Glutamatergic neuron (in vitro differentiated cells): ENCODE measurements around the gene FOXN3. TPM values are rescaled to one million over a fixed set of nuclear protein-coding genes. Genes with fewer than 3 reads are reported as not detected.

Source experiments
- DNase-seq: peaks from one replicate; pipeline ENCODE4 v3.0.0; 2022
- H3K27ac Mint-ChIP-seq: one replicate; pipeline ENCODE4 v1.8.0; 2020; ENCODE audit warnings: mild to moderate bottlenecking, mixed read lengths, inconsistent platforms; ENCODE audit not compliant: unreplicated experiment
- H3K27me3 Mint-ChIP-seq: one replicate; pipeline ENCODE4 v1.8.0; 2020; ENCODE audit warnings: mild to moderate bottlenecking, moderate library complexity, mixed read lengths, inconsistent platforms; ENCODE audit not compliant: unreplicated experiment
- H3K36me3 Mint-ChIP-seq: one replicate; pipeline ENCODE4 v1.8.0; 2020; ENCODE audit warnings: mild to moderate bottlenecking, mixed read lengths, inconsistent platforms; ENCODE audit not compliant: unreplicated experiment
- H3K4me1 Mint-ChIP-seq: one replicate; pipeline ENCODE4 v1.8.0; 2020; ENCODE audit warnings: mild to moderate bottlenecking, low read depth, mixed read lengths, inconsistent platforms; ENCODE audit not compliant: unreplicated experiment
- H3K4me3 Mint-ChIP-seq: one replicate; pipeline ENCODE4 v1.8.0; 2020; ENCODE audit warnings: mild to moderate bottlenecking, mixed read lengths, inconsistent platforms; ENCODE audit not compliant: unreplicated experiment
- H3K9me3 Mint-ChIP-seq: one replicate; pipeline ENCODE4 v1.8.0; 2020; ENCODE audit warnings: mild to moderate bottlenecking, moderate library complexity, mixed read lengths, inconsistent platforms; ENCODE audit not compliant: unreplicated experiment
- CTCF ChIP-seq: fragments of 200-600 bp; sonication (generic); IDR thresholded peaks from one replicate; pipeline ENCODE4 v1.5.0; 2021; ENCODE audit not compliant: partially characterized antibody, unreplicated experiment
- total RNA-seq: library from RNA; stranded (reverse); fragmentation: NEBNext Ultra II Directional; extraction: Animal tissue kit (Norgen Biotek cat#: 25700); gene quantifications from one replicate; pipeline ENCODE4 v1.2.1, GENCODE V29; 2021; ENCODE audit not compliant: unreplicated experiment

FOXN3 gene
- total RNA-seq, 1 donor from 2014 or later, result 139 TPM

DNA sequence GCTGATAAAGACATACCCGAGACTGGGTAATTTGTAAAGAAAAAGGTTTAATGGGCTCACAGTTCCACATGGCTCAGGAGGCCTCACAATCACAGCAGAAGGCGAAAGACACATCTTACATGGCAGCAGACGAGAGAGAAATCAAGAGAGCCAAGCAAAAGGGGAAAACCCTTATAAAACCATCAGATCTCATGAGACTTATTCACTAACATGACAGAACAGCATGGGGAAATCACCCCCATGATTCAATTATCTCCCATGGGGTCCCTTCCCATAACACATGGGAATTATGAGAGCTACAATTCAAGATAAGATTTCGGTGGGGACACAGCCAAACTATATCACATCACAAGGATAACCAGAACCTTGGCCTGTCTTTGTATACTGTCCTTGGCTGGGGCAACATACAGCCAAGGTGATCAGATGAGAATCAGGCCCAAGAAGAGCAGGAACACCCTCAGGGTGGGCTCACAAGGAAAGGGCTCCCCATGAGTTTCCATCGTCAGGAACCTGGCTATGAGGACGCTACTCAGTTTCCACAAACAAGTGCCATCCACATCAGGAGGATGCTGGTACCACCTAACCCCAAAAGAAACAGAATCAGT lies 152.7 kb downstream of the FOXN3 start:
- Mint-ChIP-seq H3K36me3 (peaks cover 4% of the 10 kb centered on the region), H3K9me3 (no peaks in the 10 kb centered on the region), H3K27me3 (peaks cover 3% of the 10 kb centered on the region), H3K4me1 (peaks cover 45% of the 10 kb centered on the region), H3K27ac (no peak overlapping the region), H3K4me3 (peak overlapping the region; percentile 12)
- DNase-seq, result no peak
- TF ChIP-seq CTCF, result no peak

GRCh38 chr14:89262041-89262440 lies 155.0 kb downstream of the FOXN3 start:
- DNase-seq, result no peak
- no peak for TF ChIP-seq CTCF
- H3K27me3 Mint-ChIP-seq, result peaks cover 3% of the 10 kb centered on the region
- H3K27ac Mint-ChIP-seq, result no peak overlapping the region
- peaks cover 8% of the 10 kb centered on the region for H3K9me3 Mint-ChIP-seq
- peaks cover 36% of the 10 kb centered on the region for H3K4me1 Mint-ChIP-seq
- H3K36me3 Mint-ChIP-seq, result peaks cover 10% of the 10 kb centered on the region
- no peak overlapping the region for H3K4me3 Mint-ChIP-seq

GRCh38 chr14:89260898-89261297 lies 156.1 kb downstream of the FOXN3 start:
- H3K4me1 Mint-ChIP-seq, result peaks cover 33% of the 10 kb centered on the region
- H3K27me3 Mint-ChIP-seq, result peaks cover 8% of the 10 kb centered on the region
- no peak overlapping the region for H3K27ac Mint-ChIP-seq
- peaks cover 21% of the 10 kb centered on the region for H3K36me3 Mint-ChIP-seq
- no peak for TF ChIP-seq CTCF
- DNase-seq, result no peak
- H3K9me3 Mint-ChIP-seq, result peaks cover 17% of the 10 kb centered on the region
- H3K4me3 Mint-ChIP-seq, result no peak overlapping the region

DNA sequence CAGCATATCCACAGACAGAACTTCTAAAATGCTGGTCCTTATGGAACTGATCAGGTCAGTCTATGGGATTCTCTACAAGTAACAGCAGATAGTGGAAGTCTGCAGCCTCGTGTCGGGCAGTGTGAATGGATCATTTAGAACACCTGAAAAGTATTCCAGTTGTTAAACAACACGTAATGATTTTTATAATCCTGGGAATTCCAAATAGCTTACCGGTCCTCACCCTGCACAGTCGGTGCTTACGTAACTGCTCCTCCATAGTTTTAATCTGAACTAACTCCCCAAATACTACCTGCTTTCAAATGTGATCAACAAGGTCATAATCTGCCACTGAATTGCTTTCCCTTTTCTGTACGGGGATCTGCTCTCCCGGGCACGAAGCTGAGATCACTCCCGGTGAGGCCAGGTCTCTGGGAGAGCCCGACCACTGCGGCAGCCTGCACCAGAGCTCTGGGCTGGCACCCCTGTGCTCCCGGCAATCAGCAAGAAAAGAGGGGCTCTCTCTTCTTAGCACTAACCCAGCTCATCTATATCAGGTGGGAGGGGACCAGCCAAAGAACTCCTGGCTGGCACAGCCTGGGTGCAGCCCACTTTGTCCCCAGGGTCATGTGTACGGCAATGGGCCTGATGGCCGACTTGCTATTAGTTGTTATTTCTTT lies 157.0 kb downstream of the FOXN3 start:
- Mint-ChIP-seq H3K9me3 (peaks cover 20% of the 10 kb centered on the region), H3K36me3 (peaks cover 22% of the 10 kb centered on the region), H3K4me3 (no peak overlapping the region), H3K27me3 (peaks cover 9% of the 10 kb centered on the region), H3K27ac (no peak overlapping the region), H3K4me1 (peaks cover 26% of the 10 kb centered on the region)
- DNase-seq, result no peak
- TF ChIP-seq CTCF, result no peak

DNA sequence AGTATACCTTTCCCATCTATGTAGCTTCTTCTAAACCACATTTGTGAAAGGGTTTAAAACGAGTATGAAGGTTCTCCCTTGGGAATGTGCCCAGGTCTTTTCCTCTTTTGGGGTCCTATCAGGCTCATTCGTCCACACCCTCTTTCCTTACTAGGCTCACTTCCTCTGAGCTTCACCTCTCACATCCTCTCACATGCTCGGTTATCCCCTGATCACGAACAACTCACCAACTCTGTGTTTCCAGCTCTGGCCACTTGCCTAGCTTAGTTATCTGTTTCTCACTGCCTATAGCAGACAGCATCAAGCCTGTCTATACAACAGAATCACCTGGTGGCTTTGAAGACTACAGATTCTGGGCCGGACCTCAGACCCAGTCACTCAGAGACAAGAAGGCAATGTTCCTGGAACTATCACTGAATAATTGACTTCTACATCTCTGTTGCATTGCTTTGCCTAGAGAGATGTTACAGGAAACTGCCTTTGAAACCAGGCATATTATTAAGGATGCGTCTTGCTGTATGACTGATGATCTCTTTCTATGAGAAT lies 158.2 kb downstream of the FOXN3 start:
- no peak for DNase-seq
- H3K36me3 Mint-ChIP-seq, result peaks cover 18% of the 10 kb centered on the region
- H3K4me1 Mint-ChIP-seq, result peaks cover 30% of the 10 kb centered on the region
- no peak overlapping the region for H3K4me3 Mint-ChIP-seq
- no peak overlapping the region for H3K27ac Mint-ChIP-seq
- H3K9me3 Mint-ChIP-seq, result peaks cover 28% of the 10 kb centered on the region
- H3K27me3 Mint-ChIP-seq, result peaks cover 15% of the 10 kb centered on the region
- TF ChIP-seq CTCF, result no peak
